Measurements from ENCODE around the gene FAM114A1. TPM values are rescaled to one million over a fixed set of nuclear protein-coding genes. Genes with fewer than 3 reads are reported as not detected.

The FAM114A1 gene
- polyA plus RNA-seq, 4 donors, result 27.4 to 35.0 (median 31.3) TPM

DNA sequence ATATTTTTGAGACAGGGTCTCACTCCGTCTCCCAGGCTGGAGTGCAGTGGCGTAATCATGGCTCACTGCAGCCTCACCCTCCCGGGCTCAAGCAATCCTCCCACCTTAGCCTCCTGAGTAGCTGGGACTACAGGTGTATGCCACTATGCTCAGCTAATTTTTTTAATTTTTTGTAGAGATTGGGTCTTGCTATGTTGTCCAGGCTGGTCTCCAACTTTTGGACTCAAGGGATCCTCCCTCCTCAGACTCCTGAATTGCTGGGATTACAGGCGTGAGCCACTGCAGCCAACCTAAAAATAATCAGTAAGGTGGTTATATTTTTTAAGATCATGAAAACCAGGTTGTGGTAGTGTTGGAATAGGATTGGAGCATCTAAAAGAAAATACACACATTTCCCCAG is 126.5 kb downstream of the FAM114A1 start:
- no peak for DNase-seq (ENCODE audit: low read depth in 4 of 4, low spot score in 3 of 4)

Other genes starting within 250 kb of the FAM114A1 start
- 10 to 100 TPM; 58.3 to 76.9 (median 72.0) TPM for gene KLF3, start 203.6 kb upstream of the FAM114A1 start, polyA plus RNA-seq (ENCODE audit: insufficient read length in 4 of 4)
- 1 to 10 TPM in 1 of 4 donors, under 1 TPM in 3; 0.26 to 1.2 (median 0.89) TPM for gene TLR10, start 84.8 kb upstream of the FAM114A1 start, polyA plus RNA-seq (ENCODE audit: insufficient read length in 4 of 4)
- 1 to 10 TPM; 3.7 to 5.9 (median 4.5) TPM for gene TLR1, start 63.0 kb upstream of the FAM114A1 start, polyA plus RNA-seq (ENCODE audit: insufficient read length in 4 of 4)
- gene TLR6, start 11.0 kb upstream of the FAM114A1 start, polyA plus RNA-seq (ENCODE audit: insufficient read length in 4 of 4), result under 1 TPM; 0.44 to 1.00 (median 0.81) TPM
- 1 to 10 TPM; 3.5 to 4.8 (median 4.0) TPM for gene TMEM156, start 164.6 kb downstream of the FAM114A1 start, polyA plus RNA-seq (ENCODE audit: insufficient read length in 4 of 4)
- gene KLHL5, start 194.4 kb downstream of the FAM114A1 start, polyA plus RNA-seq (ENCODE audit: insufficient read length in 4 of 4), result 10 to 100 TPM; 37.8 to 48.3 (median 46.6) TPM

All from right renal pelvis (tissue), 4 donors.